ENCODE results near the gene ABCF1. TPM values are rescaled to one million over a fixed set of nuclear protein-coding genes. Genes with fewer than 3 reads are reported as not detected.
A peak's percentile ranks its signal among the peaks of the same experiment; 100 is the strongest.

ABCF1 gene
- total and polyA plus RNA-seq, 9 of the 15 experiments (the other 6 are each of a cell fraction or from before 2014, with no cell fraction given) = 41.6 to 193 (median 102) TPM

DNA sequence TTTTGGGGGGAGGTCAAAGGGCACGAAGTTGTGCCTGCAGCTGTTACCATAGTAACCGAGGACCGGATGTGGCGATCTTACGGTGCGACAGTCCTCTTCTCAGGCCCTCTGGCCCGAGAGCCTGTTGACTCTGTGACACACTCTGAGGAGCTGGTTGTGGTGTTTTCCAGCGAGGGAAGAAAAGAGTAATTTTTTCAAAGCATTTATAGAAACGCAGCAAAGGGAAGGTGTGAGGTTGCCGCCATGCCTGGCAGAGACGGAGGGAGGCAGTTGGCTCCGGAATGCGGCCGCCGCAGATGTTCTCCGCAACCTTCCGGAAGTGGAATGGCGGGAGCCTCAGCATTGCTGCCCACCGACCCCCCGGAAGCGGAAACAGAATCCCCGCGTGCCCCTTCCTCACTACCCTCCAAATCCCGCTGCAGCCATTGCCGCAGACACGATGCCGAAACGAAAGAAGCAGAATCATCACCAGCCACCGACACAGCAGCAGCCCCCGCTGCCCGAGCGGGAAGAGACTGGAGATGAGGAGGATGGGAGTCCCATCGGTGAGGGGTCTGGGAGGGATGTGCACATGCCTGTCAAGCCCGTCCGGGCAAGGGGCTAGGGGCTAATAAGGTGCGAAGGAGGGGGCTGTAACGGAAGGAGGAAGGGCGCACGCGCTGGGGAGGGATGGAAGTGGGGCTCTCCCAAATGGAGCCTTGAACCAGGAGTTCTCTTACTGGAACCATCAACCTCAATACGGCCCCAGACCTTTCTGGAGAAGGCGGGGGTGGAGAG is 14.1 kb upstream of the ABCF1 start, which contains the start of gene PRR3 (continued):
- TF ChIP-seq, protein P1, sequence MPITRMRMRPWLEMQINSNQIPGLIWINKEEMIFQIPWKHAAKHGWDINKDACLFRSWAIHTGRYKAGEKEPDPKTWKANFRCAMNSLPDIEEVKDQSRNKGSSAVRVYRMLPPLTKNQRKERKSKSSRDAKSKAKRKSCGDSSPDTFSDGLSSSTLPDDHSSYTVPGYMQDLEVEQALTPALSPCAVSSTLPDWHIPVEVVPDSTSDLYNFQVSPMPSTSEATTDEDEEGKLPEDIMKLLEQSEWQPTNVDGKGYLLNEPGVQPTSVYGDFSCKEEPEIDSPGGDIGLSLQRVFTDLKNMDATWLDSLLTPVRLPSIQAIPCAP (CRISPR knock-in tag; IDR thresholded peaks at IDR 0.05; ENCODE audit: borderline replicate concordance) = no peak
- TF ChIP-seq ZNF274 (IDR thresholded peaks at IDR 0.05; ENCODE audit: borderline replicate concordance, low read depth, low read length) (no peak), HMG20B (CRISPR knock-in tag; IDR thresholded peaks at IDR 0.05) (no peak), MED1 (CRISPR knock-in tag; IDR thresholded peaks at IDR 0.05; ENCODE audit: borderline replicate concordance) (no peak), TEAD1 (CRISPR knock-in tag; IDR thresholded peaks at IDR 0.05) (peak; percentile 62 to 97; a peak in 3 of 4 replicates), RAD51 (IDR thresholded peaks at IDR 0.05; ENCODE audit: borderline replicate concordance, low read depth) (0 out of 2 replicates have a peak, but pooled peaks have one; percentile 10), PML (IDR thresholded peaks at IDR 0.05; ENCODE audit: low read length) (peak; percentile 75), PTTG1 (tag; IDR thresholded peaks at IDR 0.05; ENCODE audit: low read depth) (no peak), POLR2H (tag; IDR thresholded peaks at IDR 0.05; ENCODE audit: low read depth) (peak; percentile 78), NR3C1 (CRISPR knock-in tag; IDR thresholded peaks at IDR 0.05) (no peak), YY1 (IDR thresholded peaks at IDR 0.05; ENCODE audit: borderline replicate concordance in 1 of 3, control insufficient read depth in 1 of 3, extremely low read depth in 1 of 3, insufficient read depth in 3 of 3, insufficient read length in 1 of 3, insufficient replicate concordance in 2 of 3, low read depth in 1 of 3, low read length in 2 of 3) (peak; percentile 66 to 94 (median 89)), ETV6 (IDR thresholded peaks at IDR 0.05; ENCODE audit: borderline replicate concordance in 1 of 2, low read depth in 2 of 2, low read length in 1 of 2) (peak in 1 of 2 experiments; percentile 73; a peak in 2 of 4 replicates), ETV6 (CRISPR knock-in tag; IDR thresholded peaks at IDR 0.05; ENCODE audit: borderline replicate concordance) (0 out of 2 replicates have a peak, but pooled peaks have one; percentile 27), RBFOX2 (IDR thresholded peaks at IDR 0.05; ENCODE audit: low read depth, low read length) (peak; percentile 94), GABPB1 (CRISPR knock-in tag; IDR thresholded peaks at IDR 0.05) (peak; percentile 98), MTA1 (IDR thresholded peaks at IDR 0.05; ENCODE audit: borderline replicate concordance) (peak; percentile 98), KLF10 (CRISPR knock-in tag; IDR thresholded peaks at IDR 0.05) (no peak), MEIS2 (IDR thresholded peaks at IDR 0.05; ENCODE audit: partially characterized antibody) (no peak), MTF1 (CRISPR knock-in tag; IDR thresholded peaks at IDR 0.05; ENCODE audit: borderline replicate concordance) (no peak), PPARD (CRISPR knock-in tag; IDR thresholded peaks at IDR 0.05) (no peak), NRF1 (conservative IDR thresholded peaks at IDR 0.05 in 1 of 2, IDR thresholded peaks at IDR 0.05 in 1 of 2) (peak; percentile 81 to 86), ZNF324 (CRISPR knock-in tag; IDR thresholded peaks at IDR 0.05) (no peak), ZNF311 (CRISPR knock-in tag; IDR thresholded peaks at IDR 0.05) (no peak), ZNF507 (tag; conservative IDR thresholded peaks at IDR 0.05) (no peak)
- TF ChIP-seq, protein P2, sequence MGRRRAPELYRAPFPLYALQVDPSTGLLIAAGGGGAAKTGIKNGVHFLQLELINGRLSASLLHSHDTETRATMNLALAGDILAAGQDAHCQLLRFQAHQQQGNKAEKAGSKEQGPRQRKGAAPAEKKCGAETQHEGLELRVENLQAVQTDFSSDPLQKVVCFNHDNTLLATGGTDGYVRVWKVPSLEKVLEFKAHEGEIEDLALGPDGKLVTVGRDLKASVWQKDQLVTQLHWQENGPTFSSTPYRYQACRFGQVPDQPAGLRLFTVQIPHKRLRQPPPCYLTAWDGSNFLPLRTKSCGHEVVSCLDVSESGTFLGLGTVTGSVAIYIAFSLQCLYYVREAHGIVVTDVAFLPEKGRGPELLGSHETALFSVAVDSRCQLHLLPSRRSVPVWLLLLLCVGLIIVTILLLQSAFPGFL (CRISPR knock-in tag; IDR thresholded peaks at IDR 0.05) = no peak
- TF ChIP-seq, protein P3, sequence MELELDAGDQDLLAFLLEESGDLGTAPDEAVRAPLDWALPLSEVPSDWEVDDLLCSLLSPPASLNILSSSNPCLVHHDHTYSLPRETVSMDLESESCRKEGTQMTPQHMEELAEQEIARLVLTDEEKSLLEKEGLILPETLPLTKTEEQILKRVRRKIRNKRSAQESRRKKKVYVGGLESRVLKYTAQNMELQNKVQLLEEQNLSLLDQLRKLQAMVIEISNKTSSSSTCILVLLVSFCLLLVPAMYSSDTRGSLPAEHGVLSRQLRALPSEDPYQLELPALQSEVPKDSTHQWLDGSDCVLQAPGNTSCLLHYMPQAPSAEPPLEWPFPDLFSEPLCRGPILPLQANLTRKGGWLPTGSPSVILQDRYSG (tag; conservative IDR thresholded peaks at IDR 0.05; ENCODE audit: low read depth) = no peak

All from K562 (cell line).